ENCODE data around the gene LRRC8B. TPM values are rescaled to one million over a fixed set of nuclear protein-coding genes. Genes with fewer than 3 reads are reported as not detected.

Gene LRRC8B
- polyA plus RNA-seq, 3 donors, result 4.5 to 9.1 (median 7.9) TPM

GRCh38 chr1:89607156-89607555, 82.5 kb downstream of the LRRC8B start:
- Histone ChIP-seq H2AFZ (ENCODE audit: insufficient read depth, low read depth, low read length, poor library complexity, severe bottlenecking) (no peak overlapping the region), H4K20me1 (ENCODE audit: insufficient read depth, low read length) (no peaks in the 10 kb centered on the region), H3K4me1 (ENCODE audit: control insufficient read depth in 1 of 2, insufficient read depth in 2 of 2, low read length in 2 of 2) (no peaks in the 10 kb centered on the region), H3K36me3 (replicated peaks in 1 of 2; ENCODE audit: control insufficient read depth in 1 of 2, insufficient read depth in 2 of 2, low read length in 2 of 2) (peaks cover 0 to 12% of the 10 kb centered on the region in 2 donors), H3K4me2 (replicated peaks; ENCODE audit: extremely low read depth, low read length, poor library complexity, severe bottlenecking) (no peak overlapping the region), H3K9ac (ENCODE audit: insufficient read depth, low read length, poor library complexity, severe bottlenecking) (no peak overlapping the region), H3K9me3 (replicated peaks in 1 of 2; ENCODE audit: control insufficient read depth in 1 of 2, insufficient read depth in 1 of 2, low read length in 2 of 2) (no peaks in the 10 kb centered on the region), H3K27me3 (ENCODE audit: control insufficient read depth in 2 of 2, insufficient read depth in 2 of 2, low read length in 2 of 2) (no peaks in the 10 kb centered on the region), H3K27ac (ENCODE audit: low read depth in 1 of 2, low read length in 2 of 2) (no peak overlapping the region), H3K4me3 (replicated peaks in 1 of 3; ENCODE audit: low read depth in 2 of 3, low read length in 3 of 3) (no peak overlapping the region), H3K79me2 (ENCODE audit: insufficient read depth, low read length) (no peaks in the 10 kb centered on the region)
- H3K4me1 Mint-ChIP-seq, result peaks cover 4% of the 10 kb centered on the region
- no peak overlapping the region for H3K4me3 Mint-ChIP-seq
- TF ChIP-seq CTCF (IDR thresholded peaks at IDR 0.05), result no peak
- peaks cover 12 to 18% of the 10 kb centered on the region in 2 donors for H3K36me3 Mint-ChIP-seq
- H3K9me3 Mint-ChIP-seq, result no peaks in the 10 kb centered on the region
- intact Hi-C loops (cut with micrococcal nuclease), result no loop called here
- H3K27me3 Mint-ChIP-seq (ENCODE audit: low read depth in 3 of 3), result peaks cover 0 to 2% (median 0%) of the 10 kb centered on the region in 3 donors
- DNase-seq, result no peak
- H3K27ac Mint-ChIP-seq, result no peak overlapping the region
- no CpG with 5 or more reads among the region's 2 CpGs for WGBS (ENCODE audit: insufficient coverage)

- H3K4me1 Mint-ChIP-seq, result peaks cover 4% of the 10 kb centered on the region
- no peak overlapping the region for H3K27ac Mint-ChIP-seq
- no peak overlapping the region for H3K4me2 ChIP-seq (replicated peaks; ENCODE audit: extremely low read depth, low read length, poor library complexity, severe bottlenecking)
- no peaks in the 10 kb centered on the region for H4K20me1 ChIP-seq (ENCODE audit: insufficient read depth, low read length)
- peaks cover 0 to 2% (median 0%) of the 10 kb centered on the region in 3 donors for H3K27me3 Mint-ChIP-seq (ENCODE audit: low read depth in 3 of 3)
- H3K27ac ChIP-seq (ENCODE audit: low read depth in 1 of 2, low read length in 2 of 2), result no peak overlapping the region
- 100% methylated on average over 1 of the region's 5 CpGs for whole genome bisulfite sequencing (ENCODE audit: insufficient coverage)
- H3K4me3 Mint-ChIP-seq, result no peak overlapping the region
- H3K36me3 ChIP-seq (replicated peaks in 1 of 2; ENCODE audit: control insufficient read depth in 1 of 2, insufficient read depth in 2 of 2, low read length in 2 of 2), result peaks cover 0 to 12% of the 10 kb centered on the region in 2 donors
- H3K9me3 ChIP-seq (replicated peaks in 1 of 2; ENCODE audit: control insufficient read depth in 1 of 2, insufficient read depth in 1 of 2, low read length in 2 of 2), result no peaks in the 10 kb centered on the region
- no peak for TF ChIP-seq CTCF (IDR thresholded peaks at IDR 0.05)
- no peak for DNase-seq
- no peaks in the 10 kb centered on the region for H3K9me3 Mint-ChIP-seq
- no peak overlapping the region for H3K9ac ChIP-seq (ENCODE audit: insufficient read depth, low read length, poor library complexity, severe bottlenecking)
- peaks cover 15 to 19% of the 10 kb centered on the region in 2 donors for H3K36me3 Mint-ChIP-seq
- H3K4me1 ChIP-seq (ENCODE audit: control insufficient read depth in 1 of 2, insufficient read depth in 2 of 2, low read length in 2 of 2), result no peaks in the 10 kb centered on the region
- H2AFZ ChIP-seq (ENCODE audit: insufficient read depth, low read depth, low read length, poor library complexity, severe bottlenecking), result no peak overlapping the region
- H3K4me3 ChIP-seq (replicated peaks in 1 of 3; ENCODE audit: low read depth in 2 of 3, low read length in 3 of 3), result no peak overlapping the region
- H3K27me3 ChIP-seq (ENCODE audit: control insufficient read depth in 2 of 2, insufficient read depth in 2 of 2, low read length in 2 of 2), result no peaks in the 10 kb centered on the region
- intact Hi-C loops (cut with micrococcal nuclease), result no loop called here
- H3K79me2 ChIP-seq (ENCODE audit: insufficient read depth, low read length), result no peaks in the 10 kb centered on the region
These were observed 83.1 kb downstream of the LRRC8B start for GRCh38 chr1:89607586-89608318.
